ENCODE results near the gene SIAH2. TPM values are rescaled to one million over a fixed set of nuclear protein-coding genes. Genes with fewer than 3 reads are reported as not detected.
A peak's percentile ranks its signal among the peaks of the same experiment; 100 is the strongest.

Gene SIAH2
- total and polyA plus RNA-seq, 4 donors, result 7.5 to 37.9 (median 21.9) TPM

GRCh38 chr3:150721285-150722130 lies 41.5 kb downstream of the SIAH2 start:
- peak; percentile 77 for ATAC-seq (ENCODE audit: insufficient read depth, low FRiP score)

GRCh38 chr3:150720444-150720843 lies 42.5 kb downstream of the SIAH2 start:
- DNase-seq (no peak), ATAC-seq (ENCODE audit: insufficient read depth, low FRiP score) (no peak)
- Histone ChIP-seq H3K9ac (ENCODE audit: insufficient read depth in 1 of 2, low read length in 2 of 2) (no peak overlapping the region), H3K27me3 (ENCODE audit: control insufficient read depth in 3 of 3, insufficient read depth in 3 of 3, low read length in 2 of 3) (no peaks in the 10 kb centered on the region), H3K4me1 (ENCODE audit: control insufficient read depth in 5 of 5, insufficient read depth in 5 of 5, low read length in 5 of 5) (peaks cover 0 to 1% (median 0%) of the 10 kb centered on the region in 5 donors), H3K27ac (ENCODE audit: low read depth in 1 of 2, low read length in 1 of 2) (no peak overlapping the region), H3K36me3 (ENCODE audit: control insufficient read depth in 4 of 4, insufficient read depth in 4 of 4, low read length in 4 of 4) (no peaks in the 10 kb centered on the region), H3K4me3 (no peak overlapping the region), H3K9me3 (ENCODE audit: control insufficient read depth in 4 of 4, insufficient read depth in 3 of 4, low read length in 3 of 4) (no peaks in the 10 kb centered on the region)
- 79 to 84% methylated on average over 3 of the region's 3 CpGs for WGBS, 2 donors
- TF ChIP-seq CTCF (IDR thresholded peaks at IDR 0.05; ENCODE audit: control extremely low read depth, extremely low read depth), result no peak

More at GRCh38 chr3:150721285-150722130, 41.5 kb downstream of the SIAH2 start:
- no peak overlapping the region for H3K27ac ChIP-seq (ENCODE audit: low read depth in 1 of 2, low read length in 1 of 2)
- peak; percentile 74 for TF ChIP-seq CTCF (IDR thresholded peaks at IDR 0.05; ENCODE audit: control extremely low read depth, extremely low read depth)
- DNase-seq, result peak in 2 of 3 donors; percentile 79 to 82
- peaks cover 0 to 1% (median 0%) of the 10 kb centered on the region in 5 donors for H3K4me1 ChIP-seq (ENCODE audit: control insufficient read depth in 5 of 5, insufficient read depth in 5 of 5, low read length in 5 of 5)
- H3K27me3 ChIP-seq (ENCODE audit: control insufficient read depth in 3 of 3, insufficient read depth in 3 of 3, low read length in 2 of 3), result no peaks in the 10 kb centered on the region
- no peak overlapping the region for H3K9ac ChIP-seq (ENCODE audit: insufficient read depth in 1 of 2, low read length in 2 of 2)
- H3K4me3 ChIP-seq, result no peak overlapping the region
- no peaks in the 10 kb centered on the region for H3K9me3 ChIP-seq (ENCODE audit: control insufficient read depth in 4 of 4, insufficient read depth in 3 of 4, low read length in 3 of 4)
- H3K36me3 ChIP-seq (ENCODE audit: control insufficient read depth in 4 of 4, insufficient read depth in 4 of 4, low read length in 4 of 4), result no peaks in the 10 kb centered on the region
- 29 to 33% methylated on average over 13 of the region's 13 CpGs for WGBS, 2 donors

- Histone ChIP-seq H3K9me3 (ENCODE audit: control insufficient read depth in 4 of 4, insufficient read depth in 3 of 4, low read length in 3 of 4) (peaks cover 0 to 3% (median under 1%) of the 10 kb centered on the region in 4 donors), H3K36me3 (ENCODE audit: control insufficient read depth in 4 of 4, insufficient read depth in 4 of 4, low read length in 4 of 4) (peaks cover 0 to 17% (median 7%) of the 10 kb centered on the region in 4 donors), H3K4me3 (no peak overlapping the region), H3K4me1 (ENCODE audit: control insufficient read depth in 5 of 5, insufficient read depth in 5 of 5, low read length in 5 of 5) (no peaks in the 10 kb centered on the region), H3K9ac (ENCODE audit: insufficient read depth in 1 of 2, low read length in 2 of 2) (no peak overlapping the region), H3K27ac (ENCODE audit: low read depth in 1 of 2, low read length in 1 of 2) (no peak overlapping the region), H3K27me3 (ENCODE audit: control insufficient read depth in 3 of 3, insufficient read depth in 3 of 3, low read length in 2 of 3) (no peaks in the 10 kb centered on the region)
- no peak for TF ChIP-seq CTCF (IDR thresholded peaks at IDR 0.05; ENCODE audit: control extremely low read depth, extremely low read depth)
- ATAC-seq (ENCODE audit: insufficient read depth, low FRiP score) (no peak), DNase-seq (no peak)
- 96 to 98% methylated on average over 2 of the region's 2 CpGs for WGBS, 2 donors
Observed at GRCh38 chr3:150710097-150710496, 52.9 kb downstream of the SIAH2 start.
